ENCODE results near the gene CUL4A.

DNA sequence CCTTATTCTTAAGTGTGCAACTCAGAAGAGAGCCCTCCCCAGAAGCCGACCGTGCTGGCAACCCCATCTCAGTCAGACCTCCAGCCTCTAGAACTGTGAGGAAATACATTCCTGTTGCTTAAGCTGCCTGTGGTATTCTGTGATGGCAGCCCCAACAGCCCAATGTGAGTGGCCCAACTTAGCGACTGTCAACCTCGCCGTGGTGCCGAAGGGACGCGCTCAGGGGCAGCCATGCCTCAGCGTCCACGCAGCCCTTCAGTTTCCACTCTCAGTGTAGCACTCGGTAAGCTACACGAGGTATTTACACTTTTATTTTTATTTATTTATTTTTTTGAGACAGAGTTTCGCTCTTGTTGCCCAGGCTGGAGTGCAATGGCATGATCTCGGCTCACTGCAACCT, 32.6 kb upstream of the CUL4A start:
- no peak for TF ChIP-seq EP300 (IDR thresholded peaks at IDR 0.05)
- TF ChIP-seq, protein P1, sequence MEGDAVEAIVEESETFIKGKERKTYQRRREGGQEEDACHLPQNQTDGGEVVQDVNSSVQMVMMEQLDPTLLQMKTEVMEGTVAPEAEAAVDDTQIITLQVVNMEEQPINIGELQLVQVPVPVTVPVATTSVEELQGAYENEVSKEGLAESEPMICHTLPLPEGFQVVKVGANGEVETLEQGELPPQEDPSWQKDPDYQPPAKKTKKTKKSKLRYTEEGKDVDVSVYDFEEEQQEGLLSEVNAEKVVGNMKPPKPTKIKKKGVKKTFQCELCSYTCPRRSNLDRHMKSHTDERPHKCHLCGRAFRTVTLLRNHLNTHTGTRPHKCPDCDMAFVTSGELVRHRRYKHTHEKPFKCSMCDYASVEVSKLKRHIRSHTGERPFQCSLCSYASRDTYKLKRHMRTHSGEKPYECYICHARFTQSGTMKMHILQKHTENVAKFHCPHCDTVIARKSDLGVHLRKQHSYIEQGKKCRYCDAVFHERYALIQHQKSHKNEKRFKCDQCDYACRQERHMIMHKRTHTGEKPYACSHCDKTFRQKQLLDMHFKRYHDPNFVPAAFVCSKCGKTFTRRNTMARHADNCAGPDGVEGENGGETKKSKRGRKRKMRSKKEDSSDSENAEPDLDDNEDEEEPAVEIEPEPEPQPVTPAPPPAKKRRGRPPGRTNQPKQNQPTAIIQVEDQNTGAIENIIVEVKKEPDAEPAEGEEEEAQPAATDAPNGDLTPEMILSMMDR (IDR thresholded peaks at IDR 0.05) = no peak
- TF ChIP-seq POLR2A (IDR thresholded peaks at IDR 0.05) = no peak
